ENCODE measurements around the gene BICC1.

BICC1 gene

DNA sequence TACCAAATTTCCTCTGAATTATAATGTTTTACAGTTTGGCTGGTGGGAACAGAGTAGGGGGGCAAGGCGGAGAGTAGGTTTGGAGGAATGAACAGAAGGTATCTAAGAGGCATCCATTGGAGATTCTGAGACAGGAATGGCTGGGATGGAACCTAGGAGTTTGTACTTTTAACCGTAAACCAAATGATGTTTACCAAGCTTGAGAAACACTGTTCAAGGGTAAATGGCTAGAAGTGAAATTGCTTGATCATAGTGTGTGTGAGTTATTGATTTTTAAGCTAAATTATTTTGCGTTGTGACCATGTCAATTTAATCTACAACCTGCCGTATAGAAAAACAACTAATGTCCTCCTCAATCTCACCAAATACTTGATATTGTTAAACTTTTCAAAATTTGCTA lies 357.4 kb downstream of the BICC1 start:
- Histone ChIP-seq H3K9ac (ENCODE audit: low read depth in 1 of 2, low read length in 2 of 2) (no peak overlapping the region), H3K4me3 (ENCODE audit: low read depth in 1 of 2, low read length in 2 of 2) (no peak overlapping the region), H3K4me1 (ENCODE audit: control insufficient read depth in 1 of 2, insufficient read depth in 2 of 2, low read length in 2 of 2) (no peaks in the 10 kb centered on the region), H3K27ac (ENCODE audit: low read depth, low read length) (no peak overlapping the region), H3K27me3 (ENCODE audit: control insufficient read depth in 1 of 2, insufficient read depth in 2 of 2, low read length in 2 of 2) (no peaks in the 10 kb centered on the region), H3K36me3 (ENCODE audit: control insufficient read depth in 1 of 2, insufficient read depth in 2 of 2, low read length in 2 of 2) (no peaks in the 10 kb centered on the region), H3K9me3 (ENCODE audit: control insufficient read depth in 1 of 2, low read length in 2 of 2) (no peaks in the 10 kb centered on the region)

DNA sequence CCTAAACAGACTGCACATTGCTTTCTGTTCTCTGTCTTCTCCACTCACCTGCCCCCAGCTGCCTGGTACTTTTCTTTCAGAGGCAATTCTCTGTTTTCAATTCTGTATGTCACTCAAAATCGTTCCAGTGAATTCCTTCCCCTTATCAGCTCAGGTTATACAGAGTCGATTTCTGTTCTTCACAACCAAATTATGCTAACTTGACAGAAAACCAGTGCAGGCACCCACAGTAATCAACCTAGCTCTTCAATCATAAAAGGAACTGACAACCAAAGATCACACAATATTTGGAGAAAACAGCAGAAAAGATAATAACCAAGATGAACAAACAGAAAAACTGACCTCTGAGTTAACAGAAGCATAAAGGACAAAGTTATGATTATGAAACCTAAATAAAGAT lies 360.5 kb downstream of the BICC1 start:
- H3K9me3 ChIP-seq (ENCODE audit: control insufficient read depth in 1 of 2, low read length in 2 of 2) = no peaks in the 10 kb centered on the region
- no peaks in the 10 kb centered on the region for H3K4me1 ChIP-seq (ENCODE audit: control insufficient read depth in 1 of 2, insufficient read depth in 2 of 2, low read length in 2 of 2)
- no peak overlapping the region for H3K4me3 ChIP-seq (ENCODE audit: low read depth in 1 of 2, low read length in 2 of 2)
- no peak overlapping the region for H3K27ac ChIP-seq (ENCODE audit: low read depth, low read length)
- H3K27me3 ChIP-seq (ENCODE audit: control insufficient read depth in 1 of 2, insufficient read depth in 2 of 2, low read length in 2 of 2) = no peaks in the 10 kb centered on the region
- H3K9ac ChIP-seq (ENCODE audit: low read depth in 1 of 2, low read length in 2 of 2) = no peak overlapping the region
- H3K36me3 ChIP-seq (ENCODE audit: control insufficient read depth in 1 of 2, insufficient read depth in 2 of 2, low read length in 2 of 2) = no peaks in the 10 kb centered on the region

Data from duodenal mucosa (tissue), 2 donors.